ELF-1 (cell line): ENCODE data around the gene SYT2.

Source experiments
- DNase-seq: peaks from one replicate; pipeline ENCODE4 v3.0.0-alpha.2; 2016; ENCODE audit warnings: low read depth, low spot score

SYT2 gene

DNA sequence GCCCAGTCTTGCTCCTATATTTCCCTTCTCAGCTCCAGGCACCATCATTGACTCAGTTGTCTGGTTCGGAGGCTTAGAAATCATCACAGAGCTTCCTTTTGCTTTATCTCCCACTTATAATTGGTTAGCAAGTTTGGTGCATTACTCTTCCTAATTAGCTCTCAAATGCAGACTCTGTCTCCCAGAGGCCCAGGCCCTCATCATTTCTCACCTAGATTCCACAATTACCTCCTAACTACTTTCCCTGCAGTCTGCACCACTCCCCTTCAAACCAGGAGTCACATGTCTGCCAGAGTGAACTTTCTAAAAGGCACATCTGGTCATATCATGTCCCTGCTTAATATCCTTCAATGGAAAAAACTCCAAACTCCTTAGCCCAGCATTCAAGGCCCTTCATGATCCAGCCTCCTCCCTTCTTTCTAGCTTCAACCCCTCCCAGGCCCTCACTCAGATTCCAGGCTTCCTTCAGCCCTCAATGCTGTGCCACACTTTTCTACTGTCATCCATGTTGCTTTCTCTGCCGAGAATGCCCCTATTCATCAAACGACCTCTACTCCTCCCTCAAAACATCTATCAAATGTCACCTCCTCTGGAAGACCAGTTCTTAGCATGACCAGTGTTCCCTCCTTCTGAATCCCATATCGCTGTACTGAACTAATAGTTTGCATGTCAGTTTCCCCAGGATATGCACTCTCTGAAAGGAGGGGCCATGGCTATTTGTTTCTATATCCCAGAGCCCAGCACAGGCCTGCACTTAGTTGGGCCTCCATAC lies 30.7 kb downstream of the SYT2 start:
- no peak for DNase-seq

GRCh38 chr1:202677433-202677832 lies 32.8 kb downstream of the SYT2 start:
- no peak for DNase-seq

DNA sequence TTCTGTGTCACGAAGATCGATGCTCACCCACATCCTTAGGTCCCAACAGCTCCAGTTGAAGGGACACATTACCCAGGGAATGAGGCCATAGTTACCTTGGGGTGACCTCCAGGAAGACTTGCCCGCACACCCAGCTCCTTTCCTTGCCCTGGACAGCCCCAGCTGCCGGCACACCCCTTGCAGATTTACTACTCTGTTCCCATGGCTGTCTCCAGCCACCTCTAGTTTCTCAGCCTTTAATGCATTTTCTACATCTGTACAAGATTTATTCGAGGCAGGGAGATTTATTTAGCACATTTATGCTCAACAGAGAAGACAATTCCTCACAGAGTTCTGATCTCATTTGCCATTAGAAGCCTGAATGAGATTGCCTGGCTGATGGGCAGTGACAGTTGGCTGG lies 36.7 kb downstream of the SYT2 start:
- DNase-seq = no peak

GRCh38 chr1:202671399-202671798 lies 38.9 kb downstream of the SYT2 start:
- peak; percentile 77 for DNase-seq

DNA sequence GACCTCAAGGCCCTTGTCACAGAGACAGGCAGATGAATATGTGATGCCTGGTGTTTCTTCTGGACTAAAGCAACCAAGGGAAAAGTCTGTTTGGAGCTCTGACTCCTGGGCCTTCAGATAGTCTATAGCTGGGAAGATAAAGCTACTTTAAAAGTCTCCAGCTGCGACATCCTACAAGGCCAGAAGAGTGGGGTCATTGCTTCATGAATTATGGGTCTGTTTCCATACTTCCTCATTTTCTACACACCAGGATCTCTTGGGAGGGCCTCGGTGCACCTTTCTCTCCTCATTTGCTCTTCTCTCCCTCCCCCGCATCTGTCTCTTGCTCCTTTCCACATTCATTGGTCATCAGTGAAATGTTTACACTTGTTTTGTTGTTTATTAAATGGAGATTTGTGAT lies 44.8 kb downstream of the SYT2 start:
- DNase-seq = no peak

DNA sequence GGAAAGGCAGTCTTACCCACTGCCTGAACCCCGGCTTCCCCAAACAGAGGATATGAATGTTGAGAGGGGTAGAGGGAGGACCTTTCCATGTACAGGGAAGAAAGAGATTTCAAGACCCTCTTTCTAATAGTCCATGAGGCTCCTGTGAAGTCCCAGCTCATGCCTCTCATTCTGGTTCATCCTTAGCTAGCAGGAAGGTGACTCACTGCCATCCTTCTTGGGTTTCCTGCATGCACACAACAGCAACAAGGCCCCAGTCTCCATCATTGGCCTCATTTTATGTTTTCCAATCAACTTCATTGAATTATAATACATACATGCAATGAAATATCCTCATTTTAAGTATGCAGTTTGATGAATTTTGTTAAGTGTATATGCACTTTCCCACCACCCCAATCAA lies 46.2 kb downstream of the SYT2 start:
- no peak for DNase-seq

GRCh38 chr1:202663131-202663530 lies 47.1 kb downstream of the SYT2 start:
- DNase-seq = no peak

GRCh38 chr1:202662081-202662480 lies 48.2 kb downstream of the SYT2 start:
- DNase-seq = no peak

- DNase-seq = no peak
Observed at GRCh38 chr1:202661136-202661845, 49.0 kb downstream of the SYT2 start.

DNA sequence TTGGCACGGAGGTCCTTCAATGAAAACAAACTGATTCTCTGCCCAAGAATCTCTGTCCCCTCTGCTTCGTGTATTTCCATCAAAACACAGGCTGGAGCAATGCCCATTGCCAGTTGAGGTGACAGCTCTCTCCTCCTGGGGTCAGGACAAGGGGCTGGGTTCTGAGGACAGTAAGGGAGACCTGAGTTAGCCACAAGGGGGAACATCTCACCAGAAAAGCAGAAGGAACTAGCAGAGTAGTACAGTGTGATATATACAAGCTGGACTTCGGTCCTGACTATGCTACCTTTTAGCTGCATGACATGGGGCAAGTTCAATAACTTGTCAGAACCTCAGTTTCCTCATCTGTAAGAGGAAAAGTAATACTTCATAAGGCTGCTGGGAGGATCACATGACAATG lies 50.3 kb downstream of the SYT2 start:
- DNase-seq = peak; percentile 25

DNA sequence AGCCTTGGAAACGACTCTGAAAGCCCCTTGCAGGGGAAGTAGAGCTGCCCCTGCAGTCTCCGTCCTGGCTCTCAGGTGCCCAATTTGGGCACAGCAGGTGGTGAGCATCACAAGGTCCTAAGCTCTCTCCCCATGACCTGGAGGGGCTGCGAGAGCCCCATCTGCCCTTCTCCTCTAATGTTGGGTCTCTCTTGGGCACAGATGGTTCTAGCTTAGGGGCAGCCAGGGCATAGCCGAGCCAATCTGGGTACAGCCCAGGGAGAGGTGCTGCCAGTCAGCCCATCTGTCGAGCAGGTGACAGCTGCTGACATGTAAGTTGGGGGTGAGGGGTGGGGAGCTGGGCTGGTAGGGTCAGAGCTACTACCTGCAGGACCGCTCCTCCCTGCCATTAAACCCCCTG lies 50.7 kb downstream of the SYT2 start:
- DNase-seq = no peak

DNA sequence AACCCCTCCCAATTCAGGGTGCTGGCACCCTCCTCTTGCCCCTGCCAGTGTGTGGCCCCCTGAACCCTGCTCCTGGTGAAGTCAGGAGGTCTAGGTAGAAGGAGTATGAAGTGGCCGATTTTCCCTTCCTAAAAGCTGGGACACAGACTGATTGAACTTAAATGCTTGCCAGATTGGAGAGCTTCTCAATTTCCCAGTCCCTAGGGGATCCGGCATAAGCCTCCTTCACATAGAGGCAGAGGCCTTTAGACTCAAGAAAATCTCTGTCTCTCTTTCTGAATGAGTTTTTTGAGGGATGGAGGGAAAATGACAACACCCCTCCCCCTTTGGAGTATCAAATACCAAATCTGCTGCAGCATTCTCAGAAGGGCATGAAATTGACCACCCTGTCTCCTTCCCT lies 51.5 kb downstream of the SYT2 start:
- no peak for DNase-seq

DNA sequence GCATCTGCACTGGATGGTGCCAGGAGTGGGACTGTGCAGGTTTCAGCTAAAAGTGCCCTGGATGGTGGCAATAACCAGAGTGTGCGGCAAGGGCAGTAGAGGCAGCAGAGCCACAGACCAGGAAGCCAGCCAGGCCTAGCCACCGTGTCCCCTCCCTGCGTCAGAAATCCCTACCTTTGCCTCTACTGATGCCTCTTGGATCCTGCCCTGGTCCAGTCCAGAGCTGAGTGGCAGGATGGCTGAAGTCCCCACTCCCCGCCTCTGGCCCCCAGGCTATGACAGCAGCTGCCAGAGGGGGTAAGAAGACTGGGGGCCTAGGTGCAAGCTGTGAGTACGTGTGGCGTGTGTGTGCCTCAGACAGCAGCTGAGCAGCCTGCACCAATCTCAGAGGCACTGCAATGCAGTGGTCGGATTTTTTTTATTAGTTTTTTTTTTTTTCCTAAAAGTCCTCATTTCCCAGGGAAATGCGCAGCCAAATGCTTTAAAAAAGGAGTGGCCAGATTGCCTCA lies 51.9 kb downstream of the SYT2 start:
- no peak for DNase-seq

DNA sequence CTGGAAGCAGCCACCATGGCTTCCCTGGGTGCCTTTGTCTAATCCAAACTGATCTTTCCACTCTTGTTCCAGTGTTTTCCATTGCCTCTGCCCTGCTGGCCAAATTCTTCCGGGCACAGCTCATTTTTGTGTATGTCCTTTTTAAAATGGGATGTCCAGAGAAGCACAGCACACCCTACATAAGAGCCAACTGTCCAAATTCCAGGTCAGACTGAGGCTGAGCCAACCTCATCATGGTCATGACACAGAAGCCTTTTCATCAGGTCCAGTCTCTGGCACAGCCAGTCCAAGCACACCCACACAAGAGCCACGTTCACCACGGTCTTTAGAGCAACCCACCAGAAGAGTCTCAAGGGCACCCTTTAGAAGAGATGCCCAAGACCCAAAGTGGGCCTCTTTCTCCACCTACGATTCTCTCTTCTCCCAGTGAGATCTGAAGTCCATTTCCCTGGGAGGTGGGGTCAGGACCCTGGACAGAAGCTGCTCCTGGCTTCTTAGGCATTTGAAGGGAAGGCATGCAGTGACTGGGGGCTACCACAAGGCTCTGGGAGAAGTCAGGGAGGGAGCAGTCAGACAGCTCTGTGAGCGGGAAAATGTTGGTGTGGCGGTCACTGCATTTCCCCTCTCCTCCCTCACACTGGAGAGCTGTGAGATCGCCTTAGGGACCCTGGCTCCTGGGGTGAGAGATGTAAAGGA lies 53.2 kb downstream of the SYT2 start:
- DNase-seq = peak; percentile 87

- DNase-seq = peak; percentile 59
Observed at GRCh38 chr1:202656057-202656456, 54.2 kb downstream of the SYT2 start.

DNA sequence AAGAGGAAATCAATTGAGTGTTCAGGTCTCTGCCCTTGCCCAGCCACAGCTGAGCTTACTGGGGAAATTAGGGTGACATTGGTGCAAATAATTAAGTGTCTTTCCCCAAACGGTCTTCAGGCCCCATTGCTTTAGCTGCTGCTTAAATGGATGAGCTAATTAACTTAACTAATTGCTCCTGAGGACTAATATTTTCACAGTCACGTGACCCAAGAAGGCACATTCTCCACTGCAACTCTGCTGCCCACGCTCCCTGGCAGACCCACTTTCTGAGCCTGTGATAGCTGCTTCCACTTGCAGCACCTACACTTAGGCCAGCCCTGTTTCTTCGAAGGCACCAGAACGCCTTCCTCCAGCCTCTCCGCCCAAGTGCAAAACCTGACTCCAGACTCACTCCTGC lies 56.2 kb downstream of the SYT2 start:
- no peak for DNase-seq

- DNase-seq = no peak
Observed at GRCh38 chr1:202649553-202650392, 60.5 kb downstream of the SYT2 start.

DNA sequence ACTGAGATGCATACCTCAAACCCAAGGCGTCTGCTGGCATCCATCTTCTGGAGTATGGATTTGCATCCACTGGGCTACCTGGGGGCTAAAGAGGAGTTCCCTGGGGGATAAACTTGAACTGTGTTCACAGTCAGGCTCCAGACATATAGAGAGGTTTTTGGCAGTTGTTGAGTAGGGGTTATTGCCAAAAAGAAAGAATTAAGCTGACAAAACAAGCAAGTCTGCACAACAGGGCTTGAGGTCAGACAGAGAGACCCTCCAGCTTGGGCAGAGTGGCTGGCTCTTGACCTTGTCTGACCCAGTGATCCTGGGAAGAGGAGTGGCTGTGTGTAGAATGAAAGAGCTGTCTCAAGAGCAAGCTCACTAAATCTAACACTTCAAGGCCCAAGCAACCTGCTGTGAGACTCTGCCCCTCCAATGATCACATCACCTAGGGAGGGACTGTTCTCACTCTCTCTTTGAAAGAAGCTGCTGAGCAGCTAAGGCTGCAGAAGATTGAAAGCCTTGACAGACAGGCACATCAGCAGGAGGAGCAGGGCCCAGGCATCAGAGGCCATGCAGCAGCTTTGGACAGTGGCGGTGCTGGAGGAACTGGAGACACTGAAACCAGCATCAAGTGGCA lies 61.5 kb downstream of the SYT2 start:
- DNase-seq = peak; percentile 66

GRCh38 chr1:202645097-202645476 lies 65.2 kb downstream of the SYT2 start:
- DNase-seq = no peak

GRCh38 chr1:202644219-202645096 lies 65.8 kb downstream of the SYT2 start:
- peak; percentile 38 for DNase-seq
